ENCODE data around the gene PTPRH.

The PTPRH gene

DNA sequence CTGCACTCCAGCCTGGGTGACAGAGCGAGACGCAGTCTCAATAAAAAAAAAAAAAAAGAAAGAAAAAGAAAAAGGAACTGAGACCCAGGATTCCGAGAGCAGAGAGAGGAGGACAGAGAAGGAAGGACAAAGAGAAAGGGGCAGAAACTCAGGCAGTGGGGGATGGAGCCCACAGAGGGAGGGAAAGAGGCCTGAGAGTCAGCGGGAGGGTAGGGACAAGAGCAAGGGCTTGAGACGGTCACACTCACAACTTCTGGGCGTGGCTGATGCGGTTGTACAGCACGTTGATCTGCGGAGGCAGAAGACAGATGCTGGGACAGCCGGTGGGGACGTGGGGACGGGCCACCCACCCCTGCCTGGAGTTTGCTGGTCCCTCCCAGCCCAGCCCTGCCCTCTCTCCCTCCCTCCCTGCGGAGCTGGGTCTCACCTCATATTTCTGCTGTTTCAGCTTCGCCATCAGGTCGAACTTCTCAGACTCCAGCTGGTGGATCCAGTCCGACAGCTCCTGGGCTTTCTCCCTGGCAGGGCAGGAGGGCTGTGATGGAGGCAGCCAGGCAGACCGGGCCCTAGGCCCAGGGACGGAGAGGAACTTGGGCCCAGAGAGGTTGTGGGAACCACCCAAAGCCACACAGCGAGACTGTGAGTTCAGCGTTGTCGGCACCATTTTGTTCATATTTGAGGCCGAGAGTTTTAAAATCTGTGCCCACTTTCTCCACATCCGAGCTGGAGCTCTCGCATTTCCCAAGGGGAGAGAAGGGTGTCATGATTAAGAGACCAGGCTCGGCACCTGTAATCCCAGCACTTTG lies 75.5 kb downstream of the PTPRH start:
- no peak for DNase-seq (ENCODE audit: low read depth in 4 of 4, low spot score in 1 of 4)

DNA sequence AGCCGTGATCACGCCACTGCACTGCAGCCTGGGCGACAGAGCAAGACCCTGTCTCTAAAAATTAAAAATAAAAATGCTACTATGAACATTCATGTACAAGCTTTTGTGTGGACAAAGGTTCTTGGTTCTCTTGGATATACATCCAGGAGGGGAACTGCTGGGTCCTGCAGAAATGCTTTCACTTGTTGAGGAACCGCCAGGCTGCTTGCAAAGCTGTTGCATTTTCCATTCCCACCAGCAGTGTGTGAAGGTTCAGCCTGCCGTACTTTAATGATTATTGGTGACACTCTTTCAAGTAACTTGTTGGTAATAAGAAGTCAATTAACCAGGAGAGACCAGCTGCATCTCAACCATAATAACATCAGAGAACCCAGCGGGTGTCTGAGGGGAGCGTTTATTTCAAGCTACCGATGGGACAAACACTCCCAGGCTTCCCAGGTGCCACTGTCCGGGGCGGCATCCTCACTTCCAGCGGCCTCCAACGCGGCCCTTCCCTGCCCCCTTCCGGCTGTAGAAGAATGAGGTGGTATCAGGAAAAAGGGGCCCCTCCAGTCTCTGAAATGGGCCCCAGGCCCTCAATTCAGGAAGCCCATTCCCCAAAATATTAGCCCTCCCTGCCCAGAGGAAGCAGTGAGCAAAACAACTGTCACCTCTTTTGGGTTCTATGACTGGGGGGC lies 76.7 kb downstream of the PTPRH start:
- DNase-seq (ENCODE audit: low read depth in 4 of 4, low spot score in 1 of 4): no peak

DNA sequence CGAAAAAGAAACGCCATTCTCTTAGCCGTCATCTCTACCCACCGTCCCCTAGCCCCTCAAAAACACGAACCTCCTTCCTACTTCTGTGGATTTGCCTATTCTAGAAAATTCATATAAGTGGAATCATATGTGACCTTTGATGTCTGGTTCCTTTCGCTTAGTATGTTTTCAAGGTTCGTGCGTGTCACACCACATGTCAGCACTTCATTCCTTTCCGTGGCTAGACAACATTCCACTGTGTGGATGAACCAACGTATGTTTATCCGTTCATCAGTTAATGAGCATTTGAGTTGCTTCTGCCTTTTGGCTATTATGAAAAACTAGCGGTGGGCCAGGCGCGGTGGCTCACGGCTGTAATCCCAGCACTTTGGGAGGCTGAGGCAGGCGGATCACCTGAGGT lies 77.9 kb downstream of the PTPRH start:
- DNase-seq (ENCODE audit: low read depth in 4 of 4, low spot score in 1 of 4): no peak

All from stimulated activated CD4-positive, alpha-beta T cell treated with anti-CD3 and anti-CD28 coated beads, Interleukin-1b, Interleukin-23, amount 100 ng/mL, for 24 hours (primary cell).